GF-D8 (cell line): ENCODE measurements around the gene HDAC7.

Experiments used
- DNase-seq: peaks from one replicate; lab custom pipeline; 2025; lab: John Stamatoyannopoulos, UW

Gene HDAC7

GRCh38 chr12:47793015-47793681, 26.6 kb downstream of the HDAC7 start:
- no peak for DNase-seq

GRCh38 chr12:47791874-47792273, 27.8 kb downstream of the HDAC7 start:
- DNase-seq: no peak

- DNase-seq: no peak
Measured at GRCh38 chr12:47791351-47791746, 28.4 kb downstream of the HDAC7 start.

GRCh38 chr12:47790676-47791350, 28.9 kb downstream of the HDAC7 start:
- no peak for DNase-seq

- DNase-seq: no peak
Measured at GRCh38 chr12:47789712-47790489, 29.8 kb downstream of the HDAC7 start.

- no peak for DNase-seq
Measured at GRCh38 chr12:47789141-47789540, 30.6 kb downstream of the HDAC7 start.

- DNase-seq: no peak
Measured at GRCh38 chr12:47787596-47788319, 31.9 kb downstream of the HDAC7 start.

GRCh38 chr12:47786662-47787280, 32.9 kb downstream of the HDAC7 start:
- DNase-seq: no peak

GRCh38 chr12:47785887-47786661, 33.6 kb downstream of the HDAC7 start:
- no peak for DNase-seq

GRCh38 chr12:47785036-47785886, 34.4 kb downstream of the HDAC7 start:
- DNase-seq: no peak

GRCh38 chr12:47783821-47784819, 35.6 kb downstream of the HDAC7 start:
- DNase-seq: no peak

- DNase-seq: no peak
Measured at GRCh38 chr12:47783024-47783755, 36.5 kb downstream of the HDAC7 start.

- DNase-seq: no peak
Measured at GRCh38 chr12:47782372-47782770, 37.3 kb downstream of the HDAC7 start.

- DNase-seq: no peak
Measured at GRCh38 chr12:47781479-47782371, 38.0 kb downstream of the HDAC7 start.

- DNase-seq: no peak
Measured at GRCh38 chr12:47779943-47780504, 39.7 kb downstream of the HDAC7 start.

GRCh38 chr12:47779301-47779942, 40.3 kb downstream of the HDAC7 start:
- peak; percentile 55 for DNase-seq
